Keratinocyte (primary cell): Measurements from ENCODE around the gene ST3GAL5. TPM values are rescaled to one million over a fixed set of nuclear protein-coding genes. Genes with fewer than 3 reads are reported as not detected.

Source experiments
- DNase-seq: peaks from one replicate; pipeline ENCODE4 v3.0.0-alpha.2; 2011; ENCODE audit warnings: low read depth, missing footprints, low spot score
- FAIRE-seq: peaks from 2 replicates; lab custom pipeline; 2011; peaks lifted over from hg19 to GRCh38; lab: Jason Lieb, UNC
- H2AFZ ChIP-seq: 2 replicates; pipeline ENCODE4 v1.6.0; 2012; ENCODE audit warnings: low read length, control low read depth, inconsistent platforms; ENCODE audit not compliant: control insufficient read depth
- H3K27ac ChIP-seq: 2 replicates; pipeline ENCODE4 v1.5.1; 2011; ENCODE audit warnings: low read length; ENCODE audit not compliant: control insufficient read depth, insufficient read depth
- H3K27me3 ChIP-seq: 3 replicates; pipeline ENCODE4 v1.6.0; 2011; ENCODE audit warnings: low read length; ENCODE audit not compliant: control insufficient read depth, insufficient read depth; ENCODE audit errors: extremely low read depth
- H3K36me3 ChIP-seq, 2 experiments: 2 replicates in 1 of 2; 3 replicates in 1 of 2; pipeline ENCODE4 v1.5.1; 2011; ENCODE audit warnings: low read length in 2 of 2, mild to moderate bottlenecking in 1 of 2; ENCODE audit not compliant: control insufficient read depth in 2 of 2, insufficient read depth in 2 of 2; ENCODE audit errors: extremely low read depth in 1 of 2
- H3K4me1 ChIP-seq: 3 replicates; pipeline ENCODE4 v1.5.1; 2011; ENCODE audit warnings: low read length; ENCODE audit not compliant: control insufficient read depth, insufficient read depth; ENCODE audit errors: extremely low read depth
- H3K4me2 ChIP-seq: 3 replicates; pipeline ENCODE4 v1.6.0; 2011; ENCODE audit warnings: low read depth, low read length; ENCODE audit not compliant: control insufficient read depth, insufficient read depth; ENCODE audit errors: extremely low read depth
- H3K4me3 ChIP-seq, 3 experiments: fragments of 200-600 bp in 1 of 3; sonication (generic) in 1 of 3; 2 replicates in 2 of 3; 3 replicates in 1 of 3; pipeline ENCODE4 v1.5.1; 2011 to 2016; ENCODE audit warnings: low read length in 3 of 3, mild to moderate bottlenecking in 3 of 3, control low read depth in 2 of 3, inconsistent platforms in 1 of 3, low read depth in 1 of 3, mixed read lengths in 1 of 3, mixed run types in 1 of 3, moderate library complexity in 1 of 3; ENCODE audit not compliant: control insufficient read depth in 2 of 3, insufficient read depth in 2 of 3; ENCODE audit errors: extremely low read depth in 1 of 3
- H3K79me2 ChIP-seq: 2 replicates; pipeline ENCODE4 v1.6.0; 2012; ENCODE audit warnings: low read length; ENCODE audit not compliant: control insufficient read depth, insufficient read depth
- H3K9ac ChIP-seq: 3 replicates; pipeline ENCODE4 v1.6.0; 2011; ENCODE audit warnings: low read length; ENCODE audit not compliant: control insufficient read depth, insufficient read depth; ENCODE audit errors: extremely low read depth
- H3K9me1 ChIP-seq: 3 replicates; pipeline ENCODE4 v1.6.0; 2011; ENCODE audit warnings: low read length; ENCODE audit not compliant: control insufficient read depth, insufficient read depth; ENCODE audit errors: extremely low read depth
- H3K9me3 ChIP-seq: 2 replicates; pipeline ENCODE4 v1.5.1; 2012; ENCODE audit warnings: low read depth, low read length; ENCODE audit not compliant: control insufficient read depth
- H4K20me1 ChIP-seq: 3 replicates; pipeline ENCODE4 v1.6.0; 2011; ENCODE audit warnings: low read length; ENCODE audit not compliant: control insufficient read depth, insufficient read depth; ENCODE audit errors: extremely low read depth
- EZH2 ChIP-seq: IDR thresholded peaks from one replicate; pipeline ENCODE4 v1.6.1; 2012; ENCODE audit warnings: inconsistent platforms, mild to moderate bottlenecking, low read length, moderate library complexity
- dilution Hi-C: fragments of 300-500 bp; cut with MboI; formaldehyde crosslinking; loops from one replicate; pipeline ENCODE4 v1.7.0; 2020; ENCODE audit warnings: low sequenced_read_pairs; ENCODE audit not compliant: extremely low pct_ligation_motif_present
- polyA plus RNA-seq, 5 experiments: library from polyadenylated mRNA; depleted of rRNA in 3 of 5; stranded (reverse) in 3 of 5; stranded (forward) in 1 of 5; unstranded in 1 of 5; fragments of >200 nt; gene quantifications; 1 replicate in 1 of 5; 2 replicates in 3 of 5; 3 replicates in 1 of 5; pipeline versions ENCODE4 v1.2.1 to v1.2.3, GENCODE V29; 2011 to 2012; ENCODE audit warnings: missing spikeins in 2 of 5, low read depth in 1 of 5, low replicate concordance in 1 of 5
- TF ChIP-seq, protein P1 (sequence below), 3 experiments: IDR thresholded peaks in 1 of 3; conservative IDR thresholded peaks in 1 of 3; optimal IDR thresholded peaks in 1 of 3; 2 replicates in 2 of 3; 3 replicates in 1 of 3; pipeline versions ENCODE3 to v1.5.1; 2011; ENCODE audit warnings: low read length in 3 of 3, mild to moderate bottlenecking in 3 of 3, moderate library complexity in 2 of 3, control low read depth in 1 of 3, inconsistent platforms in 1 of 3; ENCODE audit not compliant: insufficient read depth in 2 of 3; ENCODE audit errors: extremely low read depth in 1 of 3

The ST3GAL5 gene
- polyA plus RNA-seq, 1 donor (not counting 4 experiments of a cell fraction or from before 2014, with no cell fraction given), result 43.5 TPM

DNA sequence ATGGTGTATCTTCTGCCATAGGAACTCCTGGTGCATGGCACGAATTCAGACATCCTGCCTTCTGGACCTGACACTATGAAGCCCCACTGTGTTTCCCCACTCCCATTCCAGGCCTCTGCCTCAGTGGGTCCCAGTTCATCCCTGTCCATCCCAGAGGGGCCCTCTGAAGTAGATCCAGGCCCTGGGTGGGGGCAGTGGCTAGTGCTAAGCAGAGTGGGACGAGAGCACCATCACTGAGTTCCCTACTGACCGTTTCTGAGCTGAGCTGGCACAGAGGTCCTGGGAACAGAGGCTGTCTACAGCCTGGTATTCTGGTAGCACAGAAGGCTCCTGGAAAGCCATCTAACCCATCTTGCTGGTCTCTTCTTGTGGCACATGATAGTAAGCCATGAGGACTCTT is 81.0 kb downstream of the ST3GAL5 start:
- peaks cover 17% of the 10 kb centered on the region for H3K27me3 ChIP-seq
- no peaks in the 10 kb centered on the region for H4K20me1 ChIP-seq
- FAIRE-seq (no peak), DNase-seq (no peak)
- H3K4me1 ChIP-seq, result no peaks in the 10 kb centered on the region
- H3K79me2 ChIP-seq, result no peaks in the 10 kb centered on the region
- TF ChIP-seq, protein P1, sequence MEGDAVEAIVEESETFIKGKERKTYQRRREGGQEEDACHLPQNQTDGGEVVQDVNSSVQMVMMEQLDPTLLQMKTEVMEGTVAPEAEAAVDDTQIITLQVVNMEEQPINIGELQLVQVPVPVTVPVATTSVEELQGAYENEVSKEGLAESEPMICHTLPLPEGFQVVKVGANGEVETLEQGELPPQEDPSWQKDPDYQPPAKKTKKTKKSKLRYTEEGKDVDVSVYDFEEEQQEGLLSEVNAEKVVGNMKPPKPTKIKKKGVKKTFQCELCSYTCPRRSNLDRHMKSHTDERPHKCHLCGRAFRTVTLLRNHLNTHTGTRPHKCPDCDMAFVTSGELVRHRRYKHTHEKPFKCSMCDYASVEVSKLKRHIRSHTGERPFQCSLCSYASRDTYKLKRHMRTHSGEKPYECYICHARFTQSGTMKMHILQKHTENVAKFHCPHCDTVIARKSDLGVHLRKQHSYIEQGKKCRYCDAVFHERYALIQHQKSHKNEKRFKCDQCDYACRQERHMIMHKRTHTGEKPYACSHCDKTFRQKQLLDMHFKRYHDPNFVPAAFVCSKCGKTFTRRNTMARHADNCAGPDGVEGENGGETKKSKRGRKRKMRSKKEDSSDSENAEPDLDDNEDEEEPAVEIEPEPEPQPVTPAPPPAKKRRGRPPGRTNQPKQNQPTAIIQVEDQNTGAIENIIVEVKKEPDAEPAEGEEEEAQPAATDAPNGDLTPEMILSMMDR (optimal IDR thresholded peaks at IDR 0.05 in 1 of 3, IDR thresholded peaks at IDR 0.05 in 1 of 3, conservative IDR thresholded peaks at IDR 0.05 in 1 of 3; ENCODE audit: extremely low read depth in 1 of 3, insufficient read depth in 2 of 3, low read length in 3 of 3), result no peak
- no peaks in the 10 kb centered on the region for H3K36me3 ChIP-seq
- H2AFZ ChIP-seq, result no peak overlapping the region
- no peaks in the 10 kb centered on the region for H3K9me3 ChIP-seq
- H3K9ac ChIP-seq, result no peak overlapping the region
- no peaks in the 10 kb centered on the region for H3K9me1 ChIP-seq
- dilution Hi-C loops, result loop anchor here (25.0 kb wide), 1 partner anchor 95 kb away; no protein-coding TSS in a partner anchor
- no peak overlapping the region for H3K27ac ChIP-seq
- no peak overlapping the region for H3K4me3 ChIP-seq
- H3K4me2 ChIP-seq, result no peak overlapping the region

DNA sequence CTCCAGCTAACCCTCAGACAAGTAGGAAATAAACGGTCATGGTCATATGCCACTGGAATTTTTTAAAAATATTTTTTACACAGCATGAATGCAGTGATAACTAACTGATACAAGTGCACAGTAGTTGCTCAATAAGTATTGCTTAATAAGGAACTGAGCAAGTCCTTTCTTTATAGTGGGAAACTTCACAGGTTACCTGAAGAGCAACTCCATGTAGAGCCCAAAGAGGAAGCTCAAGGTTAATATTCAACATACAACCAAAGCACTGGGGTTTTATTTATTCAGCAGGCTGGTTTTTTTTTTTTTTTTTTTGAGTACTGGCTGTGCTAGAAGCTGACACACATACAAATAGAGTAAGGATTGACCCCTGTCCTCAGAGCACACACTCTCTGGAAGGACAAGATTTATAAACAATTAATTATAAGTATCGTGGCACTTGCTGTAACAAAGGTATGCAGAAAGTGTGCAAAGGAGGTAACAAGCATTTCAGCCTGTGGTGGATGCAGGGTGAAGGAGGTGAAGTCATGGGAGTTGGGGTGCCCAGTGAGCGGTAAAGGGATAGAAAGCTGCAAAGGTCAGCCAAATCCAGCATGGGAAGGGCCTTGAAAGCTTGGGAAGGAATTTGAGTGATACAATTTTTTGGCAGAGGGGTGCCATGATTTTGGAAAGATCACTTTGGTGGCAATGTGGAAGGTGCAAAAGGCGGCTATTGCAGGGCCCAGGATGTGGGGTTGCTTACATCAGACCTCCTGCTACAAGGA is 82.3 kb downstream of the ST3GAL5 start:
- no peaks in the 10 kb centered on the region for H4K20me1 ChIP-seq
- H3K79me2 ChIP-seq, result no peaks in the 10 kb centered on the region
- H3K27ac ChIP-seq, result no peak overlapping the region
- H3K36me3 ChIP-seq, result no peaks in the 10 kb centered on the region
- H3K4me1 ChIP-seq, result no peaks in the 10 kb centered on the region
- H3K9ac ChIP-seq, result no peak overlapping the region
- dilution Hi-C loops, result loop anchor here (25.0 kb wide), 1 partner anchor 94 kb away; no protein-coding TSS in a partner anchor
- peaks cover 9% of the 10 kb centered on the region for H3K27me3 ChIP-seq
- no peaks in the 10 kb centered on the region for H3K9me3 ChIP-seq
- FAIRE-seq (no peak), DNase-seq (no peak)
- TF ChIP-seq, protein P1 (optimal IDR thresholded peaks at IDR 0.05 in 1 of 3, IDR thresholded peaks at IDR 0.05 in 1 of 3, conservative IDR thresholded peaks at IDR 0.05 in 1 of 3; ENCODE audit: extremely low read depth in 1 of 3, insufficient read depth in 2 of 3, low read length in 3 of 3), result no peak
- TF ChIP-seq EZH2, result no peak
- no peak overlapping the region for H2AFZ ChIP-seq
- no peaks in the 10 kb centered on the region for H3K9me1 ChIP-seq
- no peak overlapping the region for H3K4me3 ChIP-seq
- no peak overlapping the region for H3K4me2 ChIP-seq
